Common myeloid progenitor, CD34-positive (primary cell): ENCODE measurements around the gene ALOX12.
A peak's percentile ranks its signal among the peaks of the same experiment; 100 is the strongest.
"Not testable (repeated sequence)": the region's sequence is repeated elsewhere in the genome, so short reads cannot be mapped to it uniquely, and the experiment has no call there.

Experiments
- CTCF ChIA-PET: fragments of 350-600 bp; sonication (Branson Sonifier 250); formaldehyde crosslinking; loops from one replicate; lab custom pipeline; 2021; ENCODE audit warnings: antibody characterized with exemption; lab: Charles Lee
- POLR2A ChIA-PET: fragments of 350-600 bp; sonication (Branson Sonifier 250); formaldehyde crosslinking; loops from one replicate; lab custom pipeline; 2021; ENCODE audit warnings: antibody characterized with exemption; lab: Charles Lee
- DNase-seq, 3 donors: peaks; one replicate each; pipeline versions ENCODE4 v3.0.0 to v3.0.0-alpha.2; 2013
- H3K27ac ChIP-seq, 2 experiments: 1 replicate in 1 of 2; 2 replicates in 1 of 2; pipeline ENCODE4 v1.7.0; 2013; ENCODE audit warnings: inconsistent platforms in 2 of 2, low read length in 2 of 2, mild to moderate bottlenecking in 2 of 2, low read depth in 1 of 2, moderate library complexity in 1 of 2; ENCODE audit not compliant: severe bottlenecking in 2 of 2, insufficient read depth in 1 of 2, poor library complexity in 1 of 2
- H3K27me3 ChIP-seq, 5 experiments: replicated peaks in 2 of 5; 1 replicate in 3 of 5; 2 replicates in 2 of 5; pipeline versions ENCODE4 v1.6.1 to v1.7.0; 2013; ENCODE audit warnings: low read length in 4 of 5, mild to moderate bottlenecking in 2 of 5, moderate library complexity in 2 of 5, inconsistent platforms in 1 of 5; ENCODE audit not compliant: insufficient read depth in 5 of 5, control insufficient read depth in 4 of 5
- H3K36me3 ChIP-seq, 4 experiments: 1 replicate in 2 of 4; 2 replicates in 2 of 4; pipeline versions ENCODE4 v1.6.1 to v1.7.0; 2013; ENCODE audit warnings: low read length in 3 of 4, control low read depth in 1 of 4, mild to moderate bottlenecking in 1 of 4; ENCODE audit not compliant: control insufficient read depth in 4 of 4, insufficient read depth in 4 of 4
- H3K4me1 ChIP-seq, 4 experiments: 1 replicate in 3 of 4; 2 replicates in 1 of 4; pipeline versions ENCODE4 v1.6.1 to v1.7.1; 2013; ENCODE audit warnings: low read length in 3 of 4, mild to moderate bottlenecking in 3 of 4, control low read depth in 1 of 4, inconsistent platforms in 1 of 4, moderate library complexity in 1 of 4; ENCODE audit not compliant: control insufficient read depth in 4 of 4, insufficient read depth in 4 of 4; ENCODE audit errors: control extremely low read depth in 1 of 4
- H3K4me3 ChIP-seq, 7 experiments: 1 replicate in 4 of 7; 2 replicates in 3 of 7; pipeline versions ENCODE4 v1.5.1 to v1.7.0; 2013; ENCODE audit warnings: mild to moderate bottlenecking in 7 of 7, low read length in 6 of 7, moderate library complexity in 6 of 7, inconsistent platforms in 2 of 7, low read depth in 2 of 7, control low read depth in 1 of 7; ENCODE audit not compliant: insufficient read depth in 4 of 7, control insufficient read depth in 1 of 7; ENCODE audit errors: extremely low read depth in 1 of 7
- H3K9me3 ChIP-seq, 5 experiments: 1 replicate in 4 of 5; 2 replicates in 1 of 5; pipeline versions ENCODE4 v1.6.1 to v1.7.1; 2013; ENCODE audit warnings: low read length in 4 of 5, mild to moderate bottlenecking in 2 of 5, inconsistent platforms in 1 of 5, low read depth in 1 of 5, moderate library complexity in 1 of 5; ENCODE audit not compliant: control insufficient read depth in 4 of 5, insufficient read depth in 2 of 5; ENCODE audit errors: control extremely low read depth in 1 of 5
- WGBS: methylation state at CpG from one replicate; pipeline ENCODE4 v1.1.5; 2013; ENCODE audit not compliant: insufficient coverage; 5-methylcytosine and 5-hydroxymethylcytosine counted together

The ALOX12 gene

GRCh38 chr17:6993613-6994056, 2.2 kb upstream of the ALOX12 start:
- Histone ChIP-seq H3K36me3 (peaks cover 0 to 18% (median 6%) of the 10 kb centered on the region in 4 experiments), H3K27ac (peak overlapping the region; percentile 27 to 76), H3K4me1 (peaks cover 3 to 31% (median 18%) of the 10 kb centered on the region in 4 experiments)
- POLR2A ChIA-PET, H3K9me3 ChIP-seq, H3K27me3 ChIP-seq, H3K4me3 ChIP-seq: not testable (repeated sequence)
- CTCF ChIA-PET: interaction anchor here (0.5 to 2.0 kb wide), 5 partner anchors 8 to 79 kb away, joined by 3 to 11 read pairs (median 4); no protein-coding TSS in a partner anchor
- peak in 2 of 3 donors; percentile 78 to 89 for DNase-seq
- WGBS: 46% methylated on average over 2 of the region's 5 CpGs

GRCh38 chr17:6994118-6994598, 1.7 kb upstream of the ALOX12 start:
- POLR2A ChIA-PET: no interaction called here
- Histone ChIP-seq H3K4me3 (no peak overlapping the region), H3K9me3 (peaks cover 0 to 3% (median 0%) of the 10 kb centered on the region in 5 experiments), H3K27me3 (no peaks in the 10 kb centered on the region), H3K36me3 (peaks cover 2 to 21% (median 10%) of the 10 kb centered on the region in 4 experiments), H3K27ac (peak overlapping the region; percentile 27 to 76), H3K4me1 (peaks cover 3 to 31% (median 18%) of the 10 kb centered on the region in 4 experiments)
- DNase-seq: no peak
- WGBS: 73% methylated on average over 7 of the region's 10 CpGs
- CTCF ChIA-PET: interaction anchor here (0.5 to 2.0 kb wide), 5 partner anchors 9 to 79 kb away, joined by 3 to 11 read pairs (median 4); no protein-coding TSS in a partner anchor

- H3K9me3 ChIP-seq: no peaks in the 10 kb centered on the region
- DNase-seq: peak in 1 of 3 donors; percentile 30
- no peaks in the 10 kb centered on the region for H3K27me3 ChIP-seq
- peaks cover 3 to 31% (median 18%) of the 10 kb centered on the region in 4 experiments for H3K4me1 ChIP-seq
- no peak overlapping the region for H3K4me3 ChIP-seq
- CTCF ChIA-PET: interaction anchor here (0.9 to 2.5 kb wide), 7 partner anchors 9 to 141 kb away, joined by 3 to 11 read pairs (median 6); no protein-coding TSS in a partner anchor
- H3K27ac ChIP-seq: peak overlapping the region in 1 of 2 experiments; percentile 76
- peaks cover 2 to 27% (median 16%) of the 10 kb centered on the region in 4 experiments for H3K36me3 ChIP-seq
- WGBS: 100% methylated on average over 6 of the region's 9 CpGs
- POLR2A ChIA-PET: no interaction called here
Measured at GRCh38 chr17:6994666-6995256, 1.1 kb upstream of the ALOX12 start.

GRCh38 chr17:6996256-6997011, 585 bp downstream of the ALOX12 start:
- no peaks in the 10 kb centered on the region for H3K27me3 ChIP-seq
- H3K4me1 ChIP-seq: peaks cover 3 to 31% (median 18%) of the 10 kb centered on the region in 4 experiments
- H3K4me3 ChIP-seq: peak overlapping the region in 3 of 7 experiments; percentile 24 to 61 (median 58)
- H3K36me3 ChIP-seq: peaks cover 5 to 41% (median 25%) of the 10 kb centered on the region in 4 experiments
- ChIA-PET CTCF (interaction anchor here (0.7 to 2.5 kb wide), 6 partner anchors 8 to 154 kb away, joined by 3 to 10 read pairs (median 3); no protein-coding TSS in a partner anchor), POLR2A (interaction anchor here (0.6 to 1.0 kb wide), 2 partner anchors 63 to 254 kb away, joined by 3 to 4 read pairs; no protein-coding TSS in a partner anchor)
- no peaks in the 10 kb centered on the region for H3K9me3 ChIP-seq
- 85% methylated on average over 57 of the region's 58 CpGs for WGBS
- DNase-seq: no peak
- H3K27ac ChIP-seq: no peak overlapping the region

- CTCF ChIA-PET: interaction anchor here (2.5 kb wide), 1 partner anchor 83 kb away, joined by 10 read pairs; no protein-coding TSS in a partner anchor
- H3K9me3 ChIP-seq: no peaks in the 10 kb centered on the region
- H3K27ac ChIP-seq: no peak overlapping the region
- no peaks in the 10 kb centered on the region for H3K27me3 ChIP-seq
- no peak for DNase-seq
- POLR2A ChIA-PET: no interaction called here
- H3K36me3 ChIP-seq: peaks cover 5 to 48% (median 30%) of the 10 kb centered on the region in 4 experiments
- 98% methylated on average over 5 of the region's 8 CpGs for WGBS
- peaks cover 3 to 31% (median 18%) of the 10 kb centered on the region in 4 experiments for H3K4me1 ChIP-seq
- H3K4me3 ChIP-seq: no peak overlapping the region
Measured at GRCh38 chr17:6997171-6997570, 1.3 kb downstream of the ALOX12 start.

- H3K4me3 ChIP-seq: no peak overlapping the region
- no peak for DNase-seq
- ChIA-PET POLR2A (no interaction called here), CTCF (interaction anchor here (0.6 to 14.7 kb wide), 10 partner anchors 9 to 107 kb away, joined by 3 to 266 read pairs (median 4); no protein-coding TSS in a partner anchor)
- H3K27me3 ChIP-seq: no peaks in the 10 kb centered on the region
- H3K4me1 ChIP-seq: peaks cover 3 to 23% (median 14%) of the 10 kb centered on the region in 4 experiments
- WGBS: 83% methylated on average over 8 of the region's 11 CpGs
- H3K27ac ChIP-seq: no peak overlapping the region
- no peaks in the 10 kb centered on the region for H3K9me3 ChIP-seq
- H3K36me3 ChIP-seq: peaks cover 5 to 59% (median 39%) of the 10 kb centered on the region in 4 experiments
Measured at GRCh38 chr17:6998855-6999508, 3.1 kb downstream of the ALOX12 start.
